Loucy (cell line): Measurements from ENCODE around the gene CEPT1.

Experiments
- CTCF ChIP-seq: fragments of 200-600 bp; sonication (generic); conservative IDR thresholded peaks from 2 replicates; pipeline ENCODE4 v1.5.1; 2014; ENCODE audit warnings: mild to moderate bottlenecking, antibody characterized with exemption, low read length
- EZH2phosphoT487 ChIP-seq: fragments of 200-600 bp; IDR thresholded peaks from 2 replicates; pipeline ENCODE4 v1.6.1; 2018; ENCODE audit warnings: antibody characterized with exemption, mild to moderate bottlenecking, moderate library complexity, borderline replicate concordance

GRCh38 chr1:111234258-111234657 is 94.2 kb downstream of the CEPT1 start:
- TF ChIP-seq CTCF (no peak), EZH2phosphoT487 (no peak)
